ENCODE results near the gene PIGV. TPM values are rescaled to one million over a fixed set of nuclear protein-coding genes. Genes with fewer than 3 reads are reported as not detected.
A peak's percentile ranks its signal among the peaks of the same experiment; 100 is the strongest.

PIGV gene
- total RNA-seq, 2 experiments from 2014 or later = 8.6 to 9.7 TPM

GRCh38 chr1:26781206-26781825 is 6.4 kb upstream of the PIGV start:
- ATAC-seq (no peak), DNase-seq (no peak)
- CTCF ChIA-PET = interaction anchor here (0.7 to 1.3 kb wide), 4 partner anchors 28 to 254 kb away, joined by 3 read pairs; no protein-coding TSS in a partner anchor
- Mint-ChIP-seq H3K27ac (no peak overlapping the region), H3K27me3 (peaks cover 2% of the 10 kb centered on the region), H3K9me3 (ENCODE audit: low read depth) (no peaks in the 10 kb centered on the region), H3K4me3 (no peak overlapping the region), H3K4me1 (peaks cover 18% of the 10 kb centered on the region), H3K36me3 (peaks cover 45% of the 10 kb centered on the region)

DNA sequence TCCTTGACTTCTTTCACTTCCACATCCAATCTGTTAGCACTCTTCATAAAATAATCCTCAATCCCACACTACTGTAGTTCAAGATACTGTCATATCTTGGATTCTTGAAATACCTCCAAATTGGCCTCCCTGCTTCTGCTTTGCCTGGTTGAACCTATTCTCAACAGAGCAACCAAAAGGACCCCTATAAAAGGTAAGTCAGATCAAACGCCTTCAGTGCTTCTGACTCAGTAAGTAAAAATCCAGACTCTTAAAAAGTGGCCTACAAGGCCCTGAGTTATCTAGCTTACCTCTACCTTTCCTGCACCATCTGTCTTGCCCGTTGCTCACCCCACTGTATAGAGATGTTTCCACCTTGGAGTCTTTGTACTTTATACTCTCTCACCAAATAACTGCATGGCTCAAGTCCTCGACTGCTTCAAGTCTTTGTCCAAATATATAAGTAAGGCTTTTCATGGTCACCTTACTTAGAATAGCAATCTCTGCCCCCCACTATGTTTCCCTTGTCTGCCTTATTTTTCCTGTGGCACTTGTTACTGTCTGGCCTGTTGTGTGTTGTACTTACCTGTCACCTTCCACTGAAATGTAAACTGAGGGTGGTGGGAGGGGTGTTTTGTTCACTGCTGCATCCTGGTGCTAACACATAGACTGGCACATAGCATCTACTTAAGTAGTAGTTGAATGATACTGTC is 5.1 kb upstream of the PIGV start:
- Mint-ChIP-seq H3K4me3 (no peak overlapping the region), H3K4me1 (peaks cover 29% of the 10 kb centered on the region), H3K9me3 (ENCODE audit: low read depth) (no peaks in the 10 kb centered on the region), H3K27ac (no peak overlapping the region), H3K36me3 (peaks cover 39% of the 10 kb centered on the region), H3K27me3 (peaks cover 2% of the 10 kb centered on the region)
- ATAC-seq (no peak), DNase-seq (no peak)
- CTCF ChIA-PET = interaction anchor here (1.3 kb wide), 1 partner anchor 84 kb away, joined by 3 read pairs; no protein-coding TSS in a partner anchor

GRCh38 chr1:26783646-26784022 is 4.1 kb upstream of the PIGV start:
- Mint-ChIP-seq H3K4me1 (peaks cover 32% of the 10 kb centered on the region), H3K27ac (no peak overlapping the region), H3K27me3 (peaks cover 2% of the 10 kb centered on the region), H3K9me3 (ENCODE audit: low read depth) (no peaks in the 10 kb centered on the region), H3K36me3 (peaks cover 32% of the 10 kb centered on the region), H3K4me3 (no peak overlapping the region)
- CTCF ChIA-PET = interaction anchor here (8.8 kb wide), 1 partner anchor 181 kb away, joined by 272 read pairs; no protein-coding TSS in a partner anchor
- ATAC-seq = no peak
- DNase-seq = no peak

DNA sequence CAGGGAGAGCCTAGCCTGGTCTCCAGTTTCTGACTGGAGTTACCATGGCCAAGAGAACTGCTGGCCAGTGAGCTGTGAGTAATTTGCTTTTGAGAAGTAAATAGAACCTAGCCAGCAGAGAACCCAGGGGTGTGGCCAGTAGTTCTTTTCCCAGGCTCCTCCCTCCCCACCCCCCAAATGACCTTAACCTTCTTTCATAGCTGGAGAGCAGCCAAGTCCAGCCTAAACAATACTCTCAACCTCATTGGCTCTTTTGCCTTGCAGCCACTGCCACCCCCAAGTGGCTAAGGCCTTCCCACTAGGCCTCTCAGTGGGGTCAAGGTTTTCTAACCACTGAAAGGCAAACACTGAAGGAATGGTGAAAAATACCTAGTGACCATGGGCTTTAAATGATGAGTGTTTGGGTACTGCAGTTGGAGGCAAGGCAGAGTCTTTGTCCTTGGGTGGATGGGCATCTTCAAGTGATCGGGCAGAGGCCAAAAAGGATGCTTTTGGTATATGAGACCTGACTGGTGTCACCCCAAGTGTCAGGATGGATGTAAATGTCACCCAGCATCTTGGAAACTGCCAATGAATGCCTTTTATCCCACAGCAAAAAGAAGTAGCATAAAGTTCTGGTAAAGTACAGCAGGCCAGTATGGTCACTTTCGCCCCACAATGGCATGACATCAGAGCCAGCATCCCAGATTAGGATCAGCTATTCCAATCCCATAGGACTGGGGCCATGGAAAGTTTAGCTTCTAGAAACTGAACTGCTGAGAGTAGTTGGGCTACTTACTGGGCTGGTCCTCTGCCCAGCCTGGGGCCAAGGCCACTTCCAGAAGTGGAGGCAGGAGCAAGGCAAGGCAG is 3.5 kb upstream of the PIGV start:
- peaks cover 38% of the 10 kb centered on the region for H3K4me1 Mint-ChIP-seq

DNA sequence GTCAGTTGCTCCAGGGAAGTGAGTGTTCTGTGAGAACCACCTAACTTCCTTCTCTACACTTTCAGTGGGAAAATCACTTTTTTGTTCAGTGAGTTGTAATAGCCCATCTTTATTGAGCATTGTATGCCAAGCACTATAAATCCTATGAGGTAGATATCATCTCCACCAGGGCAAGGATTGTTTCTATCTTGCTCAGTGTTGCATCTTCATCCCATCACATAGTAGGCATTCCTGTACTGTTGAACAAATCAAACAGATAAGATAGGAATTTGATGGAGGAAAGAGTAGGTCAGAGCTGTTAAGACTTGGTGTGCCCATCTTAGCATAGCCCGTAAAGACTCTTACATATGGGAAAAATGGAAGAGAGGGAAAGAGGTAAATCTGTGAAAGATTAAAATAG is 2.9 kb upstream of the PIGV start:
- Mint-ChIP-seq H3K4me1 (peaks cover 45% of the 10 kb centered on the region), H3K27me3 (peaks cover 2% of the 10 kb centered on the region), H3K36me3 (peaks cover 21% of the 10 kb centered on the region), H3K27ac (no peak overlapping the region), H3K9me3 (ENCODE audit: low read depth) (no peaks in the 10 kb centered on the region), H3K4me3 (no peak overlapping the region)
- ATAC-seq (no peak), DNase-seq (no peak)
- CTCF ChIA-PET = interaction anchor here (1.0 to 8.8 kb wide), 7 partner anchors 45 to 192 kb away, joined by 3 to 272 read pairs (median 6); no protein-coding TSS in a partner anchor

More for the DNA sequence above, 3.5 kb upstream of the PIGV start:
- peaks cover 27% of the 10 kb centered on the region for H3K36me3 Mint-ChIP-seq
- peaks cover 2% of the 10 kb centered on the region for H3K27me3 Mint-ChIP-seq
- H3K9me3 Mint-ChIP-seq (ENCODE audit: low read depth) = no peaks in the 10 kb centered on the region
- DNase-seq = no peak
- H3K4me3 Mint-ChIP-seq = no peak overlapping the region
- ATAC-seq = no peak
- H3K27ac Mint-ChIP-seq = no peak overlapping the region
- CTCF ChIA-PET = interaction anchor here (1.0 to 8.8 kb wide), 4 partner anchors 86 to 192 kb away, joined by 3 to 272 read pairs (median 4); no protein-coding TSS in a partner anchor

GRCh38 chr1:26785611-26786436 is 1.9 kb upstream of the PIGV start:
- peak overlapping the region; percentile 100 for H3K27ac Mint-ChIP-seq
- H3K4me1 Mint-ChIP-seq = peaks cover 54% of the 10 kb centered on the region
- CTCF ChIA-PET = interaction anchor here (0.7 to 8.8 kb wide), 13 partner anchors 14 to 251 kb away, joined by 3 to 272 read pairs (median 4); no protein-coding TSS in a partner anchor

GRCh38 chr1:26786437-26787380 is 1.0 kb upstream of the PIGV start:
- H3K27me3 Mint-ChIP-seq = peaks cover 2% of the 10 kb centered on the region
- ATAC-seq (peak; percentile 6), DNase-seq (peak; percentile 70)
- H3K4me3 Mint-ChIP-seq = peak overlapping the region; percentile 81
- H3K36me3 Mint-ChIP-seq = peaks cover 14% of the 10 kb centered on the region
- no peaks in the 10 kb centered on the region for H3K9me3 Mint-ChIP-seq (ENCODE audit: low read depth)
- H3K4me1 Mint-ChIP-seq = peaks cover 63% of the 10 kb centered on the region
- CTCF ChIA-PET = interaction anchor here (1.0 to 8.8 kb wide), 21 partner anchors 13 to 287 kb away, joined by 3 to 272 read pairs (median 5); no protein-coding TSS in a partner anchor
- peak overlapping the region; percentile 100 for H3K27ac Mint-ChIP-seq

More at GRCh38 chr1:26785611-26786436, 1.9 kb upstream of the PIGV start:
- peaks cover 2% of the 10 kb centered on the region for H3K27me3 Mint-ChIP-seq
- no peaks in the 10 kb centered on the region for H3K9me3 Mint-ChIP-seq (ENCODE audit: low read depth)
- ATAC-seq (no peak), DNase-seq (no peak)
- peak overlapping the region; percentile 81 for H3K4me3 Mint-ChIP-seq
- H3K36me3 Mint-ChIP-seq = peaks cover 21% of the 10 kb centered on the region

DNA sequence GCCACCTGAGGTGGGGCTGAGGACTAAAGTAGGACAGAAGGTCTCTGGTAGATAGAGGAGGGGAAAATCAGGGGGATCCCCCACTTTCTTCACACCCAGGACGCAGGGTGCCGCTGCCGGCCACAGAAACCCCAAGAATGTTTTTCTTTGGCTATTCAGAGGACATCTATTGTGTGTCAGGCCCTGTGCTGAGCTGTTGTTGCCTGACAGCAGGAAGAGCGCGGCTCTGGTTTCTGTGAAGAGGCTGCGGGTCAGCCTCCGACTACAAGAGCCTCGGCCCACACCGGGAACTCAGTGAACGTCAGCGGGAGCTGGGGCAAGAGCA is 407 bp upstream of the PIGV start:
- ATAC-seq = peak; percentile 71
- peak; percentile 95 for DNase-seq
- peaks cover 11% of the 10 kb centered on the region for H3K36me3 Mint-ChIP-seq
- CTCF ChIA-PET = interaction anchor here (1.0 to 8.8 kb wide), 21 partner anchors 12 to 288 kb away, joined by 3 to 272 read pairs (median 18); no protein-coding TSS in a partner anchor
- peak overlapping the region; percentile 81 for H3K4me3 Mint-ChIP-seq
- H3K27me3 Mint-ChIP-seq = peaks cover 2% of the 10 kb centered on the region
- H3K9me3 Mint-ChIP-seq (ENCODE audit: low read depth) = no peaks in the 10 kb centered on the region
- H3K27ac Mint-ChIP-seq = peak overlapping the region; percentile 100
- H3K4me1 Mint-ChIP-seq = peaks cover 65% of the 10 kb centered on the region

DNA sequence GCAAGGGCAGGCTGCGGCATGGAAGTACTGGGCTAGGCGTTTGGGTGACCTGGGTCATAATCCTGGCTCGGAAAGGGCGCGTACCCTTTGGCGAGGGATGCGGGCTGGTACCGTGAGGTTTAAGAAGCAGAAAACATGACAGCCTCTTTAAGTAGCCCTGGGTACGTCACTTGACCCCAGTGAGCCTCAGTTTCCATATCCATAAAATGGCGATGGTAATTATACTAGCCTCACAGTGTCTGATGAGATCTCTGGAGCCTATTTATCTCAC is 700 bp downstream of the PIGV start:
- Mint-ChIP-seq H3K36me3 (peaks cover 7% of the 10 kb centered on the region), H3K4me1 (peaks cover 72% of the 10 kb centered on the region), H3K27me3 (peaks cover 2% of the 10 kb centered on the region), H3K9me3 (ENCODE audit: low read depth) (no peaks in the 10 kb centered on the region), H3K4me3 (peak overlapping the region; percentile 81), H3K27ac (peak overlapping the region; percentile 100)
- ATAC-seq (no peak), DNase-seq (no peak)
- CTCF ChIA-PET = interaction anchor here (0.5 to 8.8 kb wide), 45 partner anchors 10 to 289 kb away, joined by 3 to 272 read pairs (median 7); partner anchors contain the start of genes GPN2 and SFN

GRCh38 chr1:26788836-26789611 is 1.3 kb downstream of the PIGV start:
- peaks cover 8% of the 10 kb centered on the region for H3K36me3 Mint-ChIP-seq
- H3K9me3 Mint-ChIP-seq (ENCODE audit: low read depth) = no peaks in the 10 kb centered on the region
- peak overlapping the region; percentile 81 for H3K4me3 Mint-ChIP-seq
- H3K27me3 Mint-ChIP-seq = peaks cover 2% of the 10 kb centered on the region
- peaks cover 72% of the 10 kb centered on the region for H3K4me1 Mint-ChIP-seq
- ATAC-seq (no peak), DNase-seq (peak; percentile 93)
- H3K27ac Mint-ChIP-seq = peak overlapping the region; percentile 100
- CTCF ChIA-PET = interaction anchor here (0.5 to 8.8 kb wide), 51 partner anchors 10 to 289 kb away, joined by 3 to 272 read pairs (median 6); partner anchors contain the start of genes GPN2, SFN and ZDHHC18

DNA sequence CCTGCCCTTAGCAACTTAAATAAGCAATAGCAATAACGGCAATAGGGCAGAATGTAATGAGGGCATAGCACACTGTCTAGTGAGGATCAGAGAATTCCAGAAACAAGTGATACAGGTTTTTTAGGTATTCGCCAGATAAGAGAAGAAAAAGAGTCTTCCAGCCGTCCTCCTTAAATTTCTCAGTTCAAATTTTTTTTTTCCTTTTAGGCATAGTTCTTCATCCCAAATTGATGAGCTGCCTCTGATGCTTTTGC is 1.8 kb downstream of the PIGV start:
- ATAC-seq = no peak
- H3K36me3 Mint-ChIP-seq = peaks cover 13% of the 10 kb centered on the region
- peak overlapping the region; percentile 100 for H3K27ac Mint-ChIP-seq
- peaks cover 2% of the 10 kb centered on the region for H3K27me3 Mint-ChIP-seq
- peaks cover 71% of the 10 kb centered on the region for H3K4me1 Mint-ChIP-seq
- CTCF ChIA-PET = interaction anchor here (0.9 to 8.8 kb wide), 32 partner anchors 10 to 290 kb away, joined by 3 to 272 read pairs (median 9); partner anchors contain the start of genes GPN2 and ZDHHC18
- no peaks in the 10 kb centered on the region for H3K9me3 Mint-ChIP-seq (ENCODE audit: low read depth)
- DNase-seq = no peak
- peak overlapping the region; percentile 81 for H3K4me3 Mint-ChIP-seq

Data from activated CD8-positive, alpha-beta memory T cell treated with anti-CD3 and anti-CD28 coated beads, Interleukin-2, amount 10 ng/mL, durations not matched to agents 7 days and 5 days (primary cell).